Naive thymus-derived CD4-positive, alpha-beta T cell (primary cell): ENCODE data around the gene ATXN7L2. TPM values are rescaled to one million over a fixed set of nuclear protein-coding genes. Genes with fewer than 3 reads are reported as not detected.
"Not testable (repeated sequence)": the region's sequence is repeated elsewhere in the genome, so short reads cannot be mapped to it uniquely, and the experiment has no call there.

Experiments
- ATAC-seq: fragments of 150-1000 bp; cut with Tn5 transposase; 2 replicates; pipeline ENCODE4 v1.10.0; 2021; ENCODE audit warnings: mild to moderate bottlenecking, moderate library complexity
- CTCF ChIA-PET: fragments of 350-600 bp; sonication (Branson Sonifier 250); formaldehyde crosslinking; loops from one replicate; lab custom pipeline; 2021; ENCODE audit warnings: antibody characterized with exemption; lab: Charles Lee
- POLR2A ChIA-PET: fragments of 350-600 bp; sonication (Branson Sonifier 250); formaldehyde crosslinking; loops from one replicate; lab custom pipeline; 2021; ENCODE audit warnings: antibody characterized with exemption, inconsistent platforms; lab: Charles Lee
- DNase-seq, 9 donors: peaks; one replicate each; pipeline versions ENCODE4 v3.0.0 to v3.0.0-alpha.2; 2020 to 2022; ENCODE audit warnings: mixed read lengths in 1 of 9
- H3K27ac ChIP-seq: one replicate; pipeline ENCODE4 v1.7.0; 2013; ENCODE audit warnings: mild to moderate bottlenecking, low read depth, low read length, moderate library complexity
- H3K27me3 ChIP-seq, 2 donors: one replicate each; pipeline ENCODE4 v1.7.0; 2013; ENCODE audit warnings: low read length in 2 of 2, mild to moderate bottlenecking in 2 of 2, moderate library complexity in 2 of 2; ENCODE audit not compliant: control insufficient read depth in 2 of 2, insufficient read depth in 2 of 2
- H3K36me3 ChIP-seq, 3 experiments: 1 replicate in 2 of 3; 2 replicates in 1 of 3; pipeline ENCODE4 v1.7.0; 2013; ENCODE audit warnings: low read length in 3 of 3, mild to moderate bottlenecking in 3 of 3, moderate library complexity in 1 of 3; ENCODE audit not compliant: insufficient read depth in 3 of 3, control insufficient read depth in 2 of 3
- H3K4me1 ChIP-seq, 2 donors: one replicate each; pipeline ENCODE4 v1.7.0; 2013; ENCODE audit warnings: low read length in 2 of 2, mild to moderate bottlenecking in 2 of 2, moderate library complexity in 1 of 2; ENCODE audit not compliant: control insufficient read depth in 2 of 2, insufficient read depth in 2 of 2
- H3K4me3 ChIP-seq: 2 replicates; pipeline ENCODE4 v1.7.0; 2013; ENCODE audit warnings: mild to moderate bottlenecking, low read length
- H3K9me3 ChIP-seq, 3 experiments: 1 replicate in 2 of 3; 2 replicates in 1 of 3; pipeline ENCODE4 v1.7.0; 2013; ENCODE audit warnings: low read length in 3 of 3; ENCODE audit not compliant: control insufficient read depth in 2 of 3
- H3K27ac Mint-ChIP-seq, 9 donors: one replicate each; pipeline ENCODE4 v1.8.0; 2020 to 2022; ENCODE audit warnings: mixed read lengths in 9 of 9, mild to moderate bottlenecking in 8 of 9, moderate library complexity in 5 of 9, inconsistent platforms in 2 of 9
- H3K27me3 Mint-ChIP-seq, 5 donors: one replicate each; pipeline ENCODE4 v1.8.0; 2021 to 2022; ENCODE audit warnings: mixed read lengths in 5 of 5, mild to moderate bottlenecking in 1 of 5
- H3K36me3 Mint-ChIP-seq, 5 donors: one replicate each; pipeline ENCODE4 v1.8.0; 2020 to 2022; ENCODE audit warnings: mixed read lengths in 5 of 5, mild to moderate bottlenecking in 3 of 5, inconsistent platforms in 1 of 5
- H3K4me1 Mint-ChIP-seq, 7 donors: one replicate each; pipeline ENCODE4 v1.8.0; 2020 to 2022; ENCODE audit warnings: mixed read lengths in 7 of 7, mild to moderate bottlenecking in 3 of 7, inconsistent platforms in 1 of 7
- H3K4me3 Mint-ChIP-seq, 10 donors: one replicate each; pipeline ENCODE4 v1.8.0; 2020 to 2022; ENCODE audit warnings: mild to moderate bottlenecking in 10 of 10, mixed read lengths in 10 of 10, moderate library complexity in 6 of 10, inconsistent platforms in 2 of 10
- H3K9me3 Mint-ChIP-seq, 11 donors: one replicate each; pipeline ENCODE4 v1.8.0; 2020 to 2022; ENCODE audit warnings: mixed read lengths in 11 of 11, mild to moderate bottlenecking in 4 of 11, inconsistent platforms in 1 of 11, moderate library complexity in 1 of 11
- intact Hi-C, 2 donors: fragments of 100-400 bp; cut with micrococcal nuclease; formaldehyde crosslinking; loops; one replicate each; pipeline ENCODE4 v1.15.1; 2023
- polyA plus RNA-seq, 2 donors: library from polyadenylated mRNA; unstranded; fragments of 300-500 nt; fragmentation: Illumina TruSeq; gene quantifications; one replicate each; pipeline ENCODE4 v1.2.3, GENCODE V29; 2021
- total RNA-seq, 6 experiments: library from RNA in 5 of 6; stranded (reverse) in 5 of 6; gene quantifications; 1 replicate in 5 of 6; 2 replicates in 1 of 6; pipeline ENCODE4 v1.2.3 and lab custom pipeline; 2021 to 2026

Gene ATXN7L2
- total and polyA plus RNA-seq, 7 experiments from 2014 or later, result 4.9 to 15.2 (median 11.7) TPM

GRCh38 chr1:109467301-109467777 is 16.4 kb upstream of the ATXN7L2 start:
- Mint-ChIP-seq H3K27me3 (peaks cover 65 to 88% (median 75%) of the 10 kb centered on the region in 5 donors), H3K4me3 (peak overlapping the region in 9 of 10 donors; percentile 14 to 84 (median 68)), H3K27ac (no peak overlapping the region), H3K9me3 (no peaks in the 10 kb centered on the region), H3K36me3 (no peaks in the 10 kb centered on the region), H3K4me1 (peaks cover 0 to 11% (median 7%) of the 10 kb centered on the region in 7 donors)
- Histone ChIP-seq H3K9me3 (no peaks in the 10 kb centered on the region), H3K27ac (no peak overlapping the region), H3K27me3 (peaks cover 11 to 16% of the 10 kb centered on the region in 2 donors), H3K4me3 (no peak overlapping the region), H3K4me1 (peaks cover 0 to 3% of the 10 kb centered on the region in 2 donors), H3K36me3 (no peaks in the 10 kb centered on the region)
- ChIA-PET CTCF (no interaction called here), POLR2A (no interaction called here)
- intact Hi-C loops, result loop anchor here (5.0 kb wide), 1 partner anchor 40 kb away; the partner anchor contains the start of gene PSMA5 (in 2 of the 2)
- no peak for DNase-seq
- no peak for ATAC-seq

- CTCF ChIA-PET, result no interaction called here
Measured at GRCh38 chr1:109468061-109468460, 15.6 kb upstream of the ATXN7L2 start.

GRCh38 chr1:109468903-109469302 is 14.8 kb upstream of the ATXN7L2 start:
- Histone ChIP-seq H3K4me3 (no peak overlapping the region), H3K9me3 (no peaks in the 10 kb centered on the region), H3K27ac (no peak overlapping the region), H3K36me3 (no peaks in the 10 kb centered on the region), H3K4me1 (peaks cover 0 to 3% of the 10 kb centered on the region in 2 donors), H3K27me3 (peaks cover 15 to 16% of the 10 kb centered on the region in 2 donors)
- Mint-ChIP-seq H3K4me1 (peaks cover 0 to 11% (median 7%) of the 10 kb centered on the region in 7 donors), H3K36me3 (no peaks in the 10 kb centered on the region), H3K27ac (no peak overlapping the region), H3K9me3 (no peaks in the 10 kb centered on the region), H3K4me3 (no peak overlapping the region), H3K27me3 (peaks cover 66 to 87% (median 73%) of the 10 kb centered on the region in 5 donors)
- ChIA-PET CTCF (no interaction called here), POLR2A (interaction anchor here (0.7 to 0.9 kb wide), 2 partner anchors 19 to 280 kb away, joined by 3 read pairs; no protein-coding TSS in a partner anchor)
- intact Hi-C loops, result loop anchor here (5.0 kb wide), 1 partner anchor 42 kb away; the partner anchor contains the start of gene PSMA5 (in 2 of the 2)
- ATAC-seq (no peak), DNase-seq (no peak)

More at GRCh38 chr1:109468061-109468460, 15.6 kb upstream of the ATXN7L2 start:
- Mint-ChIP-seq H3K27me3 (peaks cover 68 to 89% (median 72%) of the 10 kb centered on the region in 5 donors), H3K36me3 (no peaks in the 10 kb centered on the region), H3K9me3 (no peaks in the 10 kb centered on the region), H3K4me1 (peaks cover 0 to 11% (median 7%) of the 10 kb centered on the region in 7 donors), H3K27ac (no peak overlapping the region), H3K4me3 (peak overlapping the region in 6 of 10 donors; percentile 11 to 84 (median 68))
- no peak overlapping the region for H3K27ac ChIP-seq
- H3K9me3 ChIP-seq, result no peaks in the 10 kb centered on the region
- peaks cover 0 to 3% of the 10 kb centered on the region in 2 donors for H3K4me1 ChIP-seq
- no peak overlapping the region for H3K4me3 ChIP-seq
- DNase-seq, result no peak
- no peak for ATAC-seq
- POLR2A ChIA-PET, result no interaction called here
- intact Hi-C loops, result loop anchor here (5.0 kb wide), 1 partner anchor 41 kb away; the partner anchor contains the start of gene PSMA5 (in 2 of the 2)
- H3K36me3 ChIP-seq, result no peaks in the 10 kb centered on the region
- peaks cover 14 to 16% of the 10 kb centered on the region in 2 donors for H3K27me3 ChIP-seq

GRCh38 chr1:109470245-109470644 is 13.5 kb upstream of the ATXN7L2 start:
- H3K36me3 ChIP-seq, result no peaks in the 10 kb centered on the region
- Mint-ChIP-seq H3K4me3 (no peak overlapping the region), H3K4me1 (peaks cover 0 to 11% (median 7%) of the 10 kb centered on the region in 7 donors), H3K36me3 (no peaks in the 10 kb centered on the region), H3K9me3 (no peaks in the 10 kb centered on the region), H3K27me3 (peaks cover 52 to 85% (median 62%) of the 10 kb centered on the region in 5 donors), H3K27ac (no peak overlapping the region)
- no peak overlapping the region for H3K27ac ChIP-seq
- ATAC-seq (no peak), DNase-seq (no peak)
- intact Hi-C loops, result no loop called here
- ChIA-PET POLR2A (interaction anchor here (0.6 kb wide), 1 partner anchor 510 kb away, joined by 3 read pairs; no protein-coding TSS in a partner anchor), CTCF (interaction anchor here (0.6 kb wide), 1 partner anchor 273 kb away, joined by 3 read pairs; no protein-coding TSS in a partner anchor)
- peaks cover 15 to 16% of the 10 kb centered on the region in 2 donors for H3K27me3 ChIP-seq
- H3K4me1 ChIP-seq, result peaks cover 0 to 3% of the 10 kb centered on the region in 2 donors
- H3K9me3 ChIP-seq, result no peaks in the 10 kb centered on the region
- no peak overlapping the region for H3K4me3 ChIP-seq

GRCh38 chr1:109472779-109473178 is 10.9 kb upstream of the ATXN7L2 start:
- Mint-ChIP-seq H3K4me3 (no peak overlapping the region), H3K4me1 (peaks cover 0 to 3% (median 0%) of the 10 kb centered on the region in 7 donors), H3K27me3 (peaks cover 50 to 75% (median 57%) of the 10 kb centered on the region in 5 donors), H3K9me3 (no peaks in the 10 kb centered on the region), H3K36me3 (peaks cover 0 to 4% (median 0%) of the 10 kb centered on the region in 5 donors), H3K27ac (no peak overlapping the region)
- ChIA-PET CTCF (no interaction called here), POLR2A (no interaction called here)
- Histone ChIP-seq H3K9me3 (no peaks in the 10 kb centered on the region), H3K4me3 (no peak overlapping the region), H3K4me1 (no peaks in the 10 kb centered on the region), H3K36me3 (no peaks in the 10 kb centered on the region), H3K27me3 (peaks cover 6 to 12% of the 10 kb centered on the region in 2 donors), H3K27ac (no peak overlapping the region)
- intact Hi-C loops, result no loop called here
- ATAC-seq, result no peak
- no peak for DNase-seq

GRCh38 chr1:109473284-109474057 is 10.2 kb upstream of the ATXN7L2 start:
- H3K4me1 ChIP-seq, POLR2A ChIA-PET, CTCF ChIA-PET, H3K4me3 ChIP-seq, ATAC-seq, intact Hi-C loops, H3K27ac ChIP-seq, DNase-seq, H3K9me3 ChIP-seq, H3K27ac Mint-ChIP-seq, H3K36me3 Mint-ChIP-seq, H3K36me3 ChIP-seq, H3K4me3 Mint-ChIP-seq, H3K4me1 Mint-ChIP-seq, H3K9me3 Mint-ChIP-seq: not testable (repeated sequence)
- peaks cover 3 to 12% of the 10 kb centered on the region in 2 donors for H3K27me3 ChIP-seq
- H3K27me3 Mint-ChIP-seq, result peaks cover 43 to 68% (median 51%) of the 10 kb centered on the region in 5 donors
